ENCODE results near the gene AKT1S1.

Gene AKT1S1

DNA sequence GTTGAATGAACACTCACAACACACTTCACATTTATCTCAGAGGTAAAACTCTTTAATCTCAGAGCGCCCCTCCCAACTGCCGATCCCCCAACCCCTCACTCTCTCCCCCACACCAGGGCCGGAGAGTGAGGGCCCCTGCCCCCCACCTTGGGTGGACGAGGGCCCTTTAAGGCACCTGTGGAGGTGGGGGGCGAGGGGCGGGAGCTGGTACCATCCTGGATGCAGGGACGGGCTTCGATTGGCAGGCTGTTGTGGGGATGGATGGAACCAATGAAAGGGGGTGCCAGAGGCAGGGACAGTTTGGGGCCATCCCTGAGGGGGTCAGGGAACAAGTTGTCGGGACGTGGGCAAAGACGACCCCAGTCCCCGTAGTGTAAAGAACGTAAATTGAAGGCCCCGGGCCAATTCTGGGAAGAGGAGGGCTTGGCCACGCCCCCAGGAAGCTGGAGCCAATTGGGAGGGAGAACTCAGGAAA is 8.1 kb downstream of the AKT1S1 start:
- no peak for DNase-seq (ENCODE audit: low read depth, low spot score)

DNA sequence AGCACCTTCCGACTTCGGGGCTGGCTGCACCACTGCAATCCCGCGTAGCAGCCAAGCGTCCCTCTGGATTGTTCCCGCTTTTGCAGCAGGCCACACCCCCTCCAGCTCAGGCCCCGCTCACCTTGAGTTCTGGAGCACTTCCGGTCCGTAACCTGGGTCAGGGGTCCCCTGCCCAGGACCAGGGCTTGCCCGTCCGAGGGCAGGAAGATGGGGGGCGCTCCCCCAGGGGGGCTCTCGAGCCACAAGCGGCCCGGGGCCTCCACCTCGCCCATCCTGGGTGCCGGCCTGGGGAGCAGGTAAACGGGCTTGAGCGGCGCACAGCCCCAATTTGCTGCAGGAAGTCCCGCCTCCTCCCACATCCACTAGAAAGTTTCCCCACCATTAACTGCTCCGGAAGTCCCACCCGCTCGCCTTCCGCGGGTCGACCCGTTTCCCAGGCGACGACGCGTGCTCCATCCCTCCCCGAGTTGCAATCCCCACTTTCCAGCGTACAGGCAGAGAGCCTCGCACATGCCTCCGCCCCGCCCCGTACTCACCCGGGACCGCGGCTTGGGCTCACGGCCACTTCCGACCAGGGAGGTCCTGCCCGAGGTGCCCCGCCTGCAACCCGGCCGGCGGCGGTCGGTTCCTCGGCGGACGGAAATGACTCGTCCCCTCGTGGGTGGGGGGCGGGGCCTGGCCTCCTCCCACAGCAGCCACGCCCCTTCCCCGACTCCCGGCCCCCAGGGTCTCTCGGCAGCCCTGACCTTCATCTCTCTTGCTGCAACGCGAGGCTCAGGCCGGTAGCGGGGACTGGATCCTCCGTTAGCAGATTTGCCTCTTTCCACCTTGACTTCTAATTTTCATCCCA is 10.0 kb downstream of the AKT1S1 start, which contains the start of gene PNKP:
Gene PNKP, minus strand, starts transcription at position 644 of the 850 bp plus-strand sequence. Its CDS starts 372 bp downstream, at position 272.
- no peak for DNase-seq (ENCODE audit: low read depth, low spot score)

DNA sequence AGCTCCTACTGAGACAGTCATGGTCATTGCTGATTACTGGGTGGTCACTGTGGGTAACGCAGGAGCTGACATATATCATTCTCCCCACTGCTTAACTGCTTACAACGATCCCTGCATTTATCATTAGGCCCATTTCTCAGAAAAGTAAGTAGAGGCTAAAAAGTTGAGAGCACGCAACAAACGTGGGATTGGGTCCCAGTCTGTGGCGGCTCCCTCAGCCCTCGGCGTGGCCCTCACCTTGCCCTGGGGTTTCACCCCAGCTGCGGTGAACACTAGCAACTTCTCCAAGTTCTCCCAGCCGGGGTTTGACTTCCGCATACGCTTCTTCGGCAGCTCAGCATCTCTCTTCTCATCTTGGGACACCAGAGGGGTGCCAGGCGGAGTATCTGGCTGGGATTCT is 12.3 kb downstream of the AKT1S1 start:
- DNase-seq (ENCODE audit: low read depth, low spot score) = no peak

DNA sequence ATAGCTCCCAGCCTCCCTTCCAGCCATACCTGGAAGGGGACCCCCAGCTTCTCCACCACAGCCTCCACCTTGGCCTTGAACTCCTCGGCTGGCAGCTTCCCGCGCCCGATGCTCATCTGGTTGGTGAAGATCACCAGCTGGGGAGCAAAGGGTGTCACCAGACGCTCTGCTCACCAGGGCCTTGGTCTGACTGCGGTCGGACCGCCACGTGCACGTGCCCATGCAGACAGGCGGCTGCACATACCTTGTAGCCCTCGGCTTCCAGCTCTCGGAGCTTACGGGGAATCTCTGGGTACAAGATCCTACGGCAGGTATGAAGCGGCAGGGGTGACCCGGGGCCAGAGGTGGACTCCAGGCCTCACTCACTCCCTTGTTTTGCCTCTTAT is 13.2 kb downstream of the AKT1S1 start:
- DNase-seq (ENCODE audit: low read depth, low spot score) = no peak

DNA sequence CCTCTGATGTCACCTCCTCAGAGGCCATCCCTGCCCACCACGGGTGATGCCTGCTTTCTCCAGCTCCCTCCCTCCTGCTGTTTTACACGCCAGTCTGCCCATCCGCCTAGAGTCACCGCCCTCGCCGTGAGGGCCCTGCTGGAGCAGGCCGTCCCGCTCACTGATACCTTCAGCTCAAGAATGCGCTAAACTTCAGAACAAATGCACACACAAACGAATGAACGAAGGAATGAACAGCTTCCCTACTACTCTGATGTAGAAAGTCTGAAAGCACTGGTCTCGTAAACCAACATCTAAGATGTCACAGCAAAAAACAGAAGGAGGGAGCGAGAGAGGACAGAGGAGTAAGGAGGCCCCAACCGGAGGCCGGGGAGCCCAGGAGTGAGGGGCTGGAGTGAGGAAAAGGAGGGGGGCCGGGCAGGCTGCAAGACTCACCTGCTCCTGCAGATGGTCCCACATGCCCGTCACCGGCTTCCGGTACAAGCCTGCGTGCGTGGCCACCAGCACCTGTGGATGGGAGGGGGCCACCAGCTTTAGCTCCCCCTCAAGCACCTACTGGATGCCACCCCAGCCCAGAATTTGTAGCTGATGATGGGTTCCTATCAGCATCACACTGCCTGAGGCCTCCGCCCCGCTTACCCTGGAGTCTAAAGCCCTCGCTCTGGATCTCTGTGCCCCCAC is 13.8 kb downstream of the AKT1S1 start:
- no peak for DNase-seq (ENCODE audit: low read depth, low spot score)

DNA sequence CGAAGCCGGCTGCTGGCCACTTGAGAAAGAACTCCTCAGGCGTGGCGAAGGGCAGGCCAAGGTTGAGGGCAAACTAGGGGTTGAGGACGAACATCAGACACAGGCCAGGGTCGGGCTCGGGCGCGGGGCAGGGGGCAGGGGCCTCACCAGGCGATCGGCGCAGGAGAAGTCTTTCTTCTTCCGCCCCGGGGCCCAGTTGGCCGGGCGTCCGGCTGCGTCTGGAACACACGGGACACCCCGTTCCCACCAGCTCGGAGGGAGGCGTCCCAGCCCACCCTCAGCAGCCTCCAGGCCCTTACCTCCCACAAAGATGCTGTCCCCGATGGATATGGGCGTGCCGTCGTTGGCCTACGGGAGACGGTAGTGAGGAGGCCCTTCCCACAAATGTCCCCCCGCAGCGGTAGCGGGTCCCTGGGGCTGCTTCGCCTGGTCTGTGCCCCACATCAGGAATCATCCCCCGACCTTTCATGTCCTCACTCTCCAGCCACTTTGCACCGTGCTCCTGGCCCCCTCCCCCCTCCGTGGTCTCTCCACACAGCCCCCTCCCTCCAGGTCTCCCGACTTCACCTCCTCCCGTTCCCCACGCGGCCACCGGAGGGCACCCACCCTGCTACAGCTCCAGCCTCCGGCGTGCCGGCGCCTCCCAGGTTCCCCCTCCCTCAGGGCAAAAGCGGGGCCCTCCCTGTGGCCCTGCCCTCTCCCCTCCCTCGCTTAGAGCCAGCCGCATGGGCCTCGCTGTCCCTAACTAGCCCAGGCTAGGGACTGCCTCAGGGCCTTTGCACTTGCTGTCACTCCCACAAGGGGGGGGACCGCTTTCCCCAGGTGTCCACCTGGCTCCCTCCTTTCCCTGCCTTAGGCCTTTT is 14.5 kb downstream of the AKT1S1 start:
- DNase-seq (ENCODE audit: low read depth, low spot score) = no peak

DNA sequence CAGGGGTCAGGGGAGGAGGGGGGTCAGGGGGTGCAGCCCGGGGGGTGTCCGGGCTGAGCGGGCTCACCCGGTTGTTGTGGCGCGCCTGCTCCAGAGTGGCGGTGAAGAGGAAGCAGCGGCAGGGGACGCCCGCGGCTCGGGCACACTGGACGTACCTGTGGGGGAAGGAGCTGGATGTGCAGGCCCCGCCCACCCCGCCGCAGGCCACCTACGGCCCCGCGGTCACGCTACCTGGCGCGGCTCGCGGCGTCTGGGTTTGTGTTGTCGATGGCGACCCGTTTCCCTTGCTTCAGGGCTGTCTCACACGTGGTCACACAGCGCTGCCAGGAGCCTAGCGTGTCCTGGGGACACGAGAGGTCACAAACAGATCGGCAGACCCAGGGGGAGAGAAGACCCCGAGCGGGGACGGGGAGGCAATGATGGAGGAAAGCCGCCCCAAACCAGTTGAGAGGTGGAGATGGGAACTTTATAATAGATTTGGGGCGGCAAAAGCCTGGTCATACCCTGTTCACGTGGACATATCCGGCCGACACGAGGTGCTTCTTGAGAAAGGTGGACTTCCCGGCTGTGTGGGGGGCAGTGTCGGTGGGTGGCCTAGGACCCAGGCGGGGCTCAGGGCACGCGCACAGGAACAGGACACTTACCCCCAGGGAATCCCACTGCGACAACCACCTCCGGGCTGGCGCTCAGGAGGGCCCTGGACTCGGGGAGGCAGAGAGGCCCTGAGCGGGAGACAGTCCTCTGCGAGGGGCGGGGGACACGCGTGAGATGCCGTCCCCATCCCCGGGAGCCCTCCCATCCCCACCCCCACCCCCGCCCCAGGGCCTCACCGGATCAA is 15.4 kb downstream of the AKT1S1 start:
- no peak for DNase-seq (ENCODE audit: low read depth, low spot score)

DNA sequence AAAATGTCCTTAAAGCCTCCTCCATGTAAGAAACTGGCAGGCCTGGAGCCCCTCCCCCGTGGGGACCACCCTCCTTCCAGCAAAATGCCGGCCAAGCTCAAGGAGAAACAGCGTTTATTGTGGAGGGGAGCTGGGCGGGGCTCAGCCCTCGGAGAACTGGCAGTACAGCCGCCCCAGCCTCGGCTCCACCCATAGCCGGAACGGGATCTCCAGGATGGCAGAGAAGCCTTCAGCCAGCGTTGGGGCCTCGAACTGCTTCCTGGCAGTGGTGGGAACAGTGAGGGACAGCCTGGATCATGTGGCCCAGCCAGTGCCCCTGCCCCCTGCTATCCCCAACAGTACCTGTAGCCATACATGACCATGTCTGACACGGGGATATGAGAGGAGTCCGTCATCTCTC is 16.0 kb downstream of the AKT1S1 start:
- DNase-seq (ENCODE audit: low read depth, low spot score) = no peak

DNA sequence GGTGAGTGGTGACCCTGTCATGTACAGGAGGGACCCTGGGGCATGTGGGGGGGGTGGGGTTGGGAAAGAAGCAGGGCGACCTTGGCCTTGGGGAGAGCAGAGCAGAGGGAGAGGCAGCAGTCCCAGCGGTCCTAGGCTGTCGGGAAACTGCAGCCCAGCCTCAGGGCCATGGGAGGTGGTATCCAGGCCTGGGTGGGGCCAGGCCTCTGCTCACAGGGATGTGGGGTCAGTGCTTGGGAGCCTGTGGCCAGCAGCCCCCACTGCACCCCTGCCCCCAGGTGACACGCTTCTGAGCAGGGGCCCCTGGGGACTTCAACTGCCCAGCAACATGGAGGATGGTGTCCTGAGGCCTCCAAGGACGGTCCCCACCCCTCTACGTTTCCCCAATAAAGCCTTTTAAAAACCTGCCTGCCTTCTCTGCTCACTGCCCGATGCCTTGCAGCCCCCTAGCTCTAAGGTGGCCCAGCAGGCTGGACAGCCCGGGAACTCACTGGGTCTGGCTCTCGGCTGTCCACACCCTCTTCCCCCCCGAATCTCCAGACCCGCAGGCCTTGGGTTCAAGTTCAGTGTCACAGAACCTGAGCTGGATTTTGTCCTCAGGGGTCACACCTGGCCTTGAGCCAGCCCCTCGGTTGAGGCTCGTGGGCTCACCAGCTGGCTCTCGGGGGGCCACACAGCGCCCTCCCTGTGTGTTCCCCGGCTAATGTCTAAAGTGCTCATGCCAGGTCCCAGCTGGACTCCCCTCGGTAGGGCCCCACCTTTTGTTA is 16.6 kb downstream of the AKT1S1 start:
- no peak for DNase-seq (ENCODE audit: low read depth, low spot score)

DNA sequence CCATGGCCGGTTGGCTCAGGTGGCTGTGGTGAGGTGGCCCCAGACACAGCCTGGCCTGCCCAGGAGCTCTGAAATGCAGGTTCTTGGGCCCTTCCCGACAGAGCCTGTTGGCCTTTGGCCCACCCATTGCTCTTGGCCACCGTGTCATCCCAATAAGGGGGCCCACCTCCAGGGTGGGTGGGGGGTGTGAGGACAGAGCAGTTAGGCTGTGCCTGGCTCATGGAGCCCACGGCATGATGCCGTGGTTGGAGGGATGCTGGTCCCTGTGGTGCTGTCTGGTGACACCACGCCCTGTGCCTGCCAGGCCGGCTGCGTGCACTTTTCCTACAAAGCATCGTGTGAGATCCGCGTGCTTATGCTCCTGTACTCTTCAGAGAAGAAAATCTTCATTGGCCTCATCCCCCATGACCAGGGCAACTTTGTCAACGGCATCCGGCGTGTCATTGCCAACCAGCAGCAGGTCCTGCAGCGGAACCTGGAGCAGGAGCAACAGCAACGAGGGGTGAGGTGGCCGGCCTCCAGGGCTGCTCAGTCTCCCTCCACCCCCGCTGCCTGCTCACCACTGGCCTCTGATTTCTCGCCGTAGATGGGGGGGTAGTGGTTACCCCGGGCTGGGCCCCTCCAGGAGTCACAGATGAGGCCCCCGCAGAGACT is 17.3 kb downstream of the AKT1S1 start:
- DNase-seq (ENCODE audit: low read depth, low spot score) = no peak

DNA sequence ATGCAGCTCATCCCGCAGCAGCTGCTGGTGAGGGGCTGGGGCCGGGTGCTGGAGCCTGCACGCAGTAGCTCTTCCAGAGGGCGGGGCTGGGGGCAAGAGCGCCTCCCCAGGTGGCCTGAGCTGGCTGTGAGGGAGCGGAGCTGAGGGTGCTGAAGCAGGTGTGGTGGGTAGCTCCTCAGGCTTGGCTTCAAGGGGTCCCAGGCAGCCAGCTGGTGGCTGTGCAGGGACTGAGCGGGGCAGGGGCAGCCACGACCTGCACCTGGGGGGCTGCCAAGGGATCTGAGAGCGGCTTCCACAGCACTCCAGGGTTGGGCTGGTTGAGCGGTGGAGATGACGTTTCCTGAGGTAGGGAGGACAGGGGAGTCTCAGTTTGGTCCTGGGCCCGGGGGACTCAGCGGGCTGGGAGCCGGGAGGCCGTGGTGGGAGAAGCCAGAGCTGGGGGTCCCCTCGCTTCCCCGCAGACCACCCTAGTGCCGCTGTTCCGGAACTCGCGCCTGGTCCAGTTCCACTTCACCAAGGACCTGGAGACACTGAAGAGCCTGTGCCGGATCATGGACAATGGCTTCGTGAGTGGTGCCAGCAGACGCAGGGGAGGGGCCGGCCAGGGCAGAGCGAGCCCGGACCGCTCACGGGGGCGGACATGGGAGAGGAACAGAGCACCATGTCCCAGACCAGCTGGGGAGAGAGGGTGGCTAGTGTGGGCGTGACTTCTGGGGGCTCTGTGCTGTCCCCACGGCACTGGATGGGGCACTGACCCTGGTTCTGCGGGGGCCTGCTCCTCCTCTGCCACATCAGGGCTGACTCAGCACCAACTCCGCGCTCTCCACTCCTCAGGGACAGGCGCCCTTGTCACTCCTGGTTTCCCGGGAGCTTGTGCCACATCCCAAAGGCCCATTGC is 18.8 kb downstream of the AKT1S1 start:
- DNase-seq (ENCODE audit: low read depth, low spot score) = no peak

DNA sequence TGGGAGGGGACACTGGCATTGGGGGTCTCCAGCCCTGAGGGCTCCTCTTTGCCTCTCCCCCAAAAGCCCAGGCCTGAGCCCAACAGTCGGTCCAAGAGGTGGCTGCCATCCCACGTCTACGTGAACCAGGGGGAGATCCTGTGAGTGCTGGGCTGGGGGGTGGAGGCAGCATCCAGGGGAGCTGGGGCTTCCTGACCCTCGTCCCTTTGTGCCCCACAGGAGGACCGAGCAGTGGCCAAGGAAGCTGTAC is 19.4 kb downstream of the AKT1S1 start:
- no peak for DNase-seq (ENCODE audit: low read depth, low spot score)

DNA sequence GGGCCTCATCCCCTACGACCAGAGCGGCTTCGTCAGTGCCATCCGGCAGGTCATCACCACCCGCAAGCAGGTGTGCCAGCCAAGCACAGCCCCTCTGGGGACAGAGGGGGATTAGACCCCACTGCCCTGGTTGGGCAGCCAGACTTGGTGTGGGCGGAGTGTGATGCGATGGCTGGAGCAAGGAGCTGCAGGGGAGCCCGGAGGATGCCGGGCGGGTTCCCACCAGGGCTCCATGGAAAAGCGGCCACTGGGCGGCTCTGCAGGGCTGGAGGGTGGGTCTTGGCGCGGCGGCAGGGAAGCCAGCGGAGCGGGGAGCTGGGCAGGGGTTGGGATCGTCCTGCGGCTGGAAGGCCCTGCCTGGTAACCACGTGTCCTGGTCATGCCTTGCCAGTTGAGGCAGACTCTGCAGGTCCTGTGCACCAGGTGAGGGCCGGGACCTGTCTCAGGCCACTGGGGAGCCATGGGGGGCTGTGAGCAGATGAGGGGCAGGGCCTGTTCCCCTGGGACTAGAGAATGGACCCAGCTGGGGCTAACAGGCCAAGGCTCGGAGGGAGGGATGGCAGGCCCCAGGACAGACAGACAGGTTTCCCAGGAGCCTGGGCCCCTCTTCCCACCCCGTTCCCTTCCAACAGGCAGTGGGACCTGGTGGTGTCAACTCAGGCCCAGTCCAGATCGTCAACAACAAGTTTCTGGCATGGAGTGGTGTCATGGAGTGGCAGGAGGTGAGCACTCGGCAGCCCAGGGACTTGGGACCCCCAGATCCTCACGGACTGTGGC is 19.9 kb downstream of the AKT1S1 start:
- no peak for DNase-seq (ENCODE audit: low read depth, low spot score)

DNA sequence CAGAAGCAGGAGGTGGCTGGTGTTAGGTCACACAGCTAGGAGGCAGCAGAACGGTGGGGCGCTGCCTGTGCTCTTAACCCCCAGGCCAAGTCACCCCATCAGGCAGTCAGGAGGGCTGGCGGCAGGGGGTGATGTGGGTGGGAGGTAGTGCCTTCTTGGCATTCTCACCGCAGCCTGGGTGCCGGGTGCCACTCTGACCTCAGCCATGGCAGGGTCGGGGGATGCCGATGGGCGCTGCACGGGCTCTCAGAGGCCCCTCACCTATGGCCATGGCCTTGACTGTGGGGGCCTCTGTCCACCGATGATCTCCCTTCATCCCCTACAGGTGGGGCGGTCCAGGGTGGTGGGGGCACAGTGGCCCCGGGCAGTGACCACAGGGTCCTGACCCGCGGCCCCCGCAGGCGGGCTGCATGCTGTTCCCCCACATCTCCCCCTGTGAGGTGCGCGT is 20.6 kb downstream of the AKT1S1 start:
- no peak for DNase-seq (ENCODE audit: low read depth, low spot score)

DNA sequence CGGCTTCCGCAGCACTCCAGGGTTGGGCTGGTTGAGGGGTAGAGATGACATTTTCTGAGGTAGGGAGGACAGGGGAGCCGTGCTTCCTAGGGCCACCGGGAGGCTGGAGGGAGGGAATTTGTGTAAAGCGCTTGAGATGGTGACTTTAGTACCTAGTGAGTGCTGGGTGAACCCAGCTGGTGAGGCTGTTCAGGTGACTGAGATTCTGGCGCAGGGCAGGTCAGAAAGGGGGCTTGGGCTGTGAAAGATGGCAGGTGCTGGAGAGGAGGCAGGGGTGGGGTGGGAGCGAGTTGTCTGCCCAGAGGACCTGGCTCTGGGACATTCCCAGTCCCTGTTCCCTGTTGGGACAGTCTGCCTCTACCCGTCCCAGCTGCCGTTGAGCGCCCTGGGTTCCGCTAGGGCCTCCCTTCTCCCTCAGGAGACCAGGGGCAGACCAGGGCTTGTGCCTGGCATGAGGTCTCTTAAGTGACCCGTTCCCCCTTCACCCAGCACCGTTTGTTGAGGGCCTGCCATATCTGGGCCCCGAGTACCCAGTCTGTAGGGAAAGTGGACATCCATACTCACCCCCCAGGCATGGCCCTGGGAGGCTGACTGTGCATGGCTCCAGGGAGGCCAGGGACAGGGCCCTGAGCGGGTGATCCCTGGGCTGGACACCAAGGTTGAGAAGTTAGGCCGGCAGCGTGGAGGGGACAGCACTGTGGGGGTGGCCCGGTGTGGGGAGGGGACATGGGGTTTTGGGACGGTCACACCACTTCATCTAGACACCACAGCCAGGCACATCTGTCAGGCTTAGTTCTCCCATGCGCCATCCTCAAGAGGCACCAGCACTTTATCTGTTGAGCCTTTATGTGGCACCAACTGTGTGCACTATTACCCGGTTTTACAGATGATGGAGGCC is 21.2 kb downstream of the AKT1S1 start:
- no peak for DNase-seq (ENCODE audit: low read depth, low spot score)

DNA sequence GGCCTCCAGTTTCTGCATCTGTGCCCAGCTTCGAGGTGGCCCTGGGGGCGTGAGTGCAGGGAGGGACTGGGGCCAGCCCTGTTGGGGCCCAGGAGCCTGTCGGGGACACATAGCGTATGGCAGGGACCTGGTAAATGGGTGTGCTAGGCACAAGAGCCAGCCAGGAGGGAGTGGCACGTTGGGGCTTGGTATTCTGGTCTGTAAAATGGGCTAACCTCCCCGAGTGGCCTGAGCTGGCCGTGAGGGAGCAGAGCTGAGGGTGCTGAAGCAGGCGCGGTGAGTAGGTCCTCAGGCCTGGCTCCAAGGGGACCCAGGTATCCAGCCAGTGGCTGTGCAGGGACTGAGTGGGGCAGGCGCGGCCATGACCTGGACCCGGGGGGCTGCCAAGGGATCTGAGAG is 21.9 kb downstream of the AKT1S1 start:
- no peak for DNase-seq (ENCODE audit: low read depth, low spot score)

Data from iPS DF 19.7 (cell line).